ENCODE data around the gene RPS6KC1.
"Not testable (repeated sequence)": the region's sequence is repeated elsewhere in the genome, so short reads cannot be mapped to it uniquely, and the experiment has no call there.

The RPS6KC1 gene

GRCh38 chr1:213057264-213058059 lies 6.4 kb downstream of the RPS6KC1 start:
- no peak for DNase-seq

GRCh38 chr1:213060836-213061235 lies 9.8 kb downstream of the RPS6KC1 start:
- no peak for DNase-seq

GRCh38 chr1:213061263-213061662 lies 10.2 kb downstream of the RPS6KC1 start:
- DNase-seq, result no peak

GRCh38 chr1:213065800-213066199 lies 14.8 kb downstream of the RPS6KC1 start:
- DNase-seq, result no peak

GRCh38 chr1:213066363-213066762 lies 15.3 kb downstream of the RPS6KC1 start:
- no peak for DNase-seq

- no peak for DNase-seq
Observed at GRCh38 chr1:213067352-213067751, 16.3 kb downstream of the RPS6KC1 start.

- no peak for DNase-seq
Observed at GRCh38 chr1:213070406-213070805, 19.4 kb downstream of the RPS6KC1 start.

GRCh38 chr1:213075725-213076124 lies 24.7 kb downstream of the RPS6KC1 start:
- DNase-seq, result no peak

- DNase-seq, result no peak
Observed at GRCh38 chr1:213082420-213083111, 31.5 kb downstream of the RPS6KC1 start.

GRCh38 chr1:213083112-213083445 lies 32.0 kb downstream of the RPS6KC1 start:
- no peak for DNase-seq

GRCh38 chr1:213087911-213088310 lies 36.9 kb downstream of the RPS6KC1 start:
- no peak for DNase-seq

- no peak for DNase-seq
Observed at GRCh38 chr1:213089924-213090677, 39.1 kb downstream of the RPS6KC1 start.

GRCh38 chr1:213094446-213094845 lies 43.4 kb downstream of the RPS6KC1 start:
- DNase-seq, result no peak

- DNase-seq, result no peak
Observed at GRCh38 chr1:213095467-213095866, 44.4 kb downstream of the RPS6KC1 start.

- DNase-seq, result no peak
Observed at GRCh38 chr1:213099682-213100399, 48.8 kb downstream of the RPS6KC1 start.

GRCh38 chr1:213100565-213100964 lies 49.5 kb downstream of the RPS6KC1 start:
- DNase-seq, result not testable (repeated sequence)

GRCh38 chr1:213103377-213104306 lies 52.6 kb downstream of the RPS6KC1 start:
- DNase-seq, result no peak

- no peak for DNase-seq
Observed at GRCh38 chr1:213104604-213105003, 53.6 kb downstream of the RPS6KC1 start.

GRCh38 chr1:213106298-213106697 lies 55.3 kb downstream of the RPS6KC1 start:
- no peak for DNase-seq

GRCh38 chr1:213107613-213108012 lies 56.6 kb downstream of the RPS6KC1 start:
- DNase-seq, result no peak

- no peak for DNase-seq
Observed at GRCh38 chr1:213110349-213111300, 59.6 kb downstream of the RPS6KC1 start.
